HepG2 (cell line): ENCODE measurements around the gene MAMSTR. TPM values are rescaled to one million over a fixed set of nuclear protein-coding genes. Genes with fewer than 3 reads are reported as not detected.

ENCODE experiments used
- CREM ChIP-seq, 2 experiments: sonication (generic) in 1 of 2; formaldehyde crosslinking in 1 of 2; IDR thresholded peaks; 2 replicates each; pipeline versions ENCODE4 v1.4.0 to v1.6.1; 2016 to 2020; ENCODE audit warnings: antibody characterized with exemption in 1 of 2, mild to moderate bottlenecking in 1 of 2, missing genetic modification reagents in 1 of 2
- ELF1 ChIP-seq: sonication (generic); formaldehyde crosslinking; IDR thresholded peaks from 2 replicates; pipeline ENCODE4 v1.4.0; 2020; ENCODE audit warnings: missing genetic modification reagents
- ELK4 ChIP-seq: sonication (generic); formaldehyde crosslinking; IDR thresholded peaks from 2 replicates; pipeline ENCODE4 v1.9.0; 2021; ENCODE audit warnings: missing genetic modification reagents, borderline replicate concordance
- ETV6 ChIP-seq: sonication (generic); formaldehyde crosslinking; conservative IDR thresholded peaks from 2 replicates; pipeline ENCODE4 v1.4.0; 2020; ENCODE audit warnings: missing genetic modification reagents
- GATA4 ChIP-seq: sonication (generic); IDR thresholded peaks from 2 replicates; pipeline ENCODE4 v1.6.1; 2016; ENCODE audit warnings: antibody characterized with exemption, low read depth, borderline replicate concordance
- GLMP ChIP-seq: sonication (generic); formaldehyde crosslinking; IDR thresholded peaks from 2 replicates; pipeline ENCODE4 v1.9.0; 2021; ENCODE audit warnings: missing genetic modification reagents, mild to moderate bottlenecking, borderline replicate concordance
- GTF3A ChIP-seq: sonication (generic); formaldehyde crosslinking; conservative IDR thresholded peaks from 2 replicates; pipeline ENCODE4 v1.4.0; 2020; ENCODE audit warnings: mild to moderate bottlenecking, missing genetic modification reagents
- HES4 ChIP-seq: sonication (generic); formaldehyde crosslinking; IDR thresholded peaks from 2 replicates; pipeline ENCODE4 v1.9.0; 2021; ENCODE audit warnings: mild to moderate bottlenecking, missing genetic modification reagents, borderline replicate concordance
- JDP2 ChIP-seq: sonication (generic); formaldehyde crosslinking; IDR thresholded peaks from 2 replicates; pipeline ENCODE4 v1.8.1; 2022; ENCODE audit warnings: missing genetic modification reagents, borderline replicate concordance
- MYC ChIP-seq: sonication (generic); formaldehyde crosslinking; IDR thresholded peaks from 2 replicates; pipeline ENCODE4 v1.9.0; 2021; ENCODE audit warnings: missing genetic modification reagents, borderline replicate concordance
- RELA ChIP-seq: sonication (generic); formaldehyde crosslinking; IDR thresholded peaks from 2 replicates; pipeline ENCODE4 v1.4.0; 2020; ENCODE audit warnings: missing genetic modification reagents
- RORA ChIP-seq: sonication (generic); formaldehyde crosslinking; IDR thresholded peaks from 2 replicates; pipeline ENCODE4 v1.5.0; 2020; ENCODE audit warnings: mild to moderate bottlenecking, missing genetic modification reagents, moderate library complexity
- SCMH1 ChIP-seq: sonication (generic); formaldehyde crosslinking; IDR thresholded peaks from 2 replicates; pipeline ENCODE4 v1.9.0; 2021; ENCODE audit warnings: missing genetic modification reagents, mild to moderate bottlenecking, borderline replicate concordance
- SP140L ChIP-seq: sonication (generic); formaldehyde crosslinking; IDR thresholded peaks from 2 replicates; pipeline ENCODE4 v1.4.0; 2020; ENCODE audit warnings: missing genetic modification reagents, borderline replicate concordance
- TBP ChIP-seq: sonication (generic); formaldehyde crosslinking; IDR thresholded peaks from 2 replicates; pipeline ENCODE4 v1.5.0; 2020; ENCODE audit warnings: missing genetic modification reagents
- TFDP2 ChIP-seq: sonication (generic); formaldehyde crosslinking; IDR thresholded peaks from 2 replicates; pipeline ENCODE4 v1.4.0; 2020; ENCODE audit warnings: missing genetic modification reagents
- ZFP36 ChIP-seq: fragments of 150-350 bp; IDR thresholded peaks from 2 replicates; pipeline ENCODE4 v1.6.1; 2018; ENCODE audit warnings: borderline replicate concordance, low read length, low read depth; ENCODE audit not compliant: partially characterized antibody
- ZFX ChIP-seq: sonication (generic); formaldehyde crosslinking; IDR thresholded peaks from 2 replicates; pipeline ENCODE4 v1.4.0; 2020; ENCODE audit warnings: mild to moderate bottlenecking, low read depth, missing genetic modification reagents, moderate library complexity
- ZFY ChIP-seq: sonication (generic); formaldehyde crosslinking; IDR thresholded peaks from 2 replicates; pipeline ENCODE4 v1.4.0; 2020; ENCODE audit warnings: missing genetic modification reagents
- ZNF225 ChIP-seq: sonication (generic); formaldehyde crosslinking; IDR thresholded peaks from 2 replicates; pipeline ENCODE4 v1.4.0; 2020; ENCODE audit warnings: mild to moderate bottlenecking, missing genetic modification reagents
- ZNF552 ChIP-seq: sonication (generic); formaldehyde crosslinking; IDR thresholded peaks from 2 replicates; pipeline ENCODE4 v1.9.0; 2022; ENCODE audit warnings: missing genetic modification reagents, mild to moderate bottlenecking, borderline replicate concordance
- ZNF703 ChIP-seq: sonication (generic); formaldehyde crosslinking; IDR thresholded peaks from 2 replicates; pipeline ENCODE4 v1.5.1; 2020; ENCODE audit warnings: missing genetic modification reagents, mild to moderate bottlenecking, moderate library complexity, borderline replicate concordance
- polyA plus RNA-seq, 8 experiments: library from polyadenylated mRNA; depleted of rRNA in 3 of 8; stranded (reverse) in 7 of 8; unstranded in 1 of 8; fragments of >200 nt; fragmentation: Illumina TruSeq in 4 of 8; extraction: Trizol in 4 of 8; gene quantifications; 2 replicates each; pipeline versions ENCODE4 v1.2.1 to v1.2.3, GENCODE V29; 2011 to 2016; ENCODE audit warnings: low read depth in 4 of 8, missing spikeins in 1 of 8, mixed read lengths in 1 of 8; ENCODE audit not compliant: insufficient read depth in 1 of 8
- total RNA-seq, 5 experiments: library from RNA; depleted of rRNA; stranded (reverse); fragments of >200 nt; fragmentation: Illumina TruSeq; extraction: Trizol; gene quantifications; 2 replicates each; pipeline ENCODE4 v1.2.3, GENCODE V29; 2016; ENCODE audit warnings: low read depth in 1 of 5

The MAMSTR gene
- total and polyA plus RNA-seq, 2 of the 13 experiments (the other 11 are each of a cell fraction or from before 2014, with no cell fraction given) = 2.2 to 2.4 TPM

- TF ChIP-seq SCMH1 (CRISPR knock-in tag) = no peak
- no peak for TF ChIP-seq JDP2 (CRISPR knock-in tag)
- peak; percentile 27; the same call in 1 of the 2 replicates for TF ChIP-seq TFDP2 (CRISPR knock-in tag)
- TF ChIP-seq MYC = no peak
- TF ChIP-seq RORA = no peak
- no peak for TF ChIP-seq RELA
- no peak for TF ChIP-seq ZNF703
- peak; percentile 92 for TF ChIP-seq CREM (IDR thresholded peaks at IDR 0.05)
- TF ChIP-seq CREM (CRISPR knock-in tag; IDR thresholded peaks at IDR 0.05) = no peak
- no peak for TF ChIP-seq GATA4
- TF ChIP-seq ETV6 (CRISPR knock-in tag) = no peak
- peak; percentile 69 for TF ChIP-seq ZFY (CRISPR knock-in tag)
- peak; percentile 32; the same call in 1 of the 2 replicates for TF ChIP-seq ZFX (CRISPR knock-in tag)
- TF ChIP-seq GLMP (CRISPR knock-in tag) = no peak
- TF ChIP-seq GTF3A (CRISPR knock-in tag) = no peak
- TF ChIP-seq TBP (CRISPR knock-in tag) = 0 out of 2 replicates have a peak, but pooled peaks have one; percentile 77
- TF ChIP-seq ZNF225 (CRISPR knock-in tag) = no peak; the same call in 1 of the 2 replicates
- no peak for TF ChIP-seq ZNF552 (CRISPR knock-in tag)
- no peak for TF ChIP-seq HES4 (CRISPR knock-in tag)
- no peak for TF ChIP-seq ZFP36
- TF ChIP-seq SP140L (CRISPR knock-in tag) = no peak
- TF ChIP-seq ELF1 (CRISPR knock-in tag) = no peak
- TF ChIP-seq ELK4 (CRISPR knock-in tag) = no peak
Measured at GRCh38 chr19:48745208-48745995, 25.9 kb upstream of the MAMSTR start (continued).
